ENCODE results near the gene RNPEPL1.

The RNPEPL1 gene

DNA sequence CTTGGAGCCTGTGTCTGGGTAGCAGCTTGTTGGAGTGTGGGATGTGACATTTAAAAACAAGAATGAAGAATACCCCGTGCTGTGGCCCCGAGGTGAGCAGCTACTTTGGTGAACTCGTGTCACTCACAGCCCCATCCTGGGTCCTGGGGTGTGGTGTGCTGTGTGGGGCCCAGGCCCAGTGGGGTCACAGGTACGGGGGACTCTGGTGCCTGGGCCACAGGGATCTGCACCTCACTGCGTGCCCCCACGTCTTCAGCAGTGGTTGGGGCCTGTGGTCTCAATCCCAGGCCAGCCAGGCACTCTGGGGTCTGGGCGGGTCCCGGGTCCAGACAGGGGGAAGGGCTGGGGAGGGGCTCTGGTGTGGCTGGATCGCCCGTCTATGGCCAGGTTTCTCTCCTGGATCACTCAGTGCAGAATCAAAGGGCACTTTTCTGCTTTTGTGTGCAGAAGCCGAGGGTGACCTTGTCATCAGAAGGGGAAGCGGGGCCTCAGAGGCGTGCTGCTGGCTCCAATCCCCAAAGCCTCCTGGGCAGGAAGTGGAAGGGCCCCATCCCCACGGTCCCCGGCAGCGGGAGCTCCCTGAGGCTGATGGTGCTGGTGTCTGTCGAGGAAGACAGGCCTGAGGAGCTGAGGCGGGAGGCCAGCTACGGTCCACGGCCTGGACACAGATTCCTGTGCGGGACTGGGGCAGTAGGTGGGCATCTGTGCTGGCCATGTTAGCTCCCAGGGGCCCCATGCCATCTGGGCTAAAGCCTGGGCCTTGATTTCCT, 58.4 kb downstream of the RNPEPL1 start:
- peak; percentile 13 to 26 for DNase-seq (ENCODE audit: low read depth in 2 of 2)

DNA sequence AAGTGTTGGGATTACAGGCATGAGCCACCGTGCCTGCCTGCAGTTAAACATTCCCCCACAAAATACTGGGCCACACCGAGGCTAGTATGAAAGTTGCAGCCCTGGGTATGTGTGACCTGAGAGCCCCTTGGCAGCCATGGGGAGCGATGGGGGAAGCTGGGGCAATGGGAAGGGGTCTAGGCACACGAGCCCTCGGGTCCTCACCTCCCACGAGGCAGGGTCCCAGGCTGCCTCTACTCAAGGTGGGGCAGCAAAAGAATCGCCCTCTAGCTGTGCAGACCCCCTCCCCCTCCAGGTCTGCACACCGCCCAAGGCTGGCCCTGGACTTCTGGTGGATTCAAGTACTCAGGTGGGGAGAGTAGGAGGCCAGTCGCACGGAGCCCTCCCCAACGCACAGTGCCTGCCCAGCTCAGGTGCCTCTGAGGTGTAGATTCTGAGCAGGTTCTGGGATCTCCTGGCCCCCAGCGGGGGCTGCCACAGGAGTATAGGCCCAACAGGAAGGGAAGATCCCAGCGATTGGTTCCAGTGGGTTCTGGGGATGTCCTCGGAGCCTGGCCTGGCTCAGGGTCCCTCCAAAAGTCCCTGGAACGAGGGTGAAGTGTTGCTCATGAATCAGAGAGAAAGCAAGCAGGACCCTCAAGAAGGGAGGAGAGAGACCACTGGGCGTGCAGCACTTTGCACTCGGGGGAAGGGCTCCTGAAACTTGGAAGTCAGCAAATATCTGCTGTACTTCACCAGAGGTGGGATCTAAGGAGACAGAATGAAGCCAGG, 59.6 kb downstream of the RNPEPL1 start:
- no peak for DNase-seq (ENCODE audit: low read depth in 2 of 2)

DNA sequence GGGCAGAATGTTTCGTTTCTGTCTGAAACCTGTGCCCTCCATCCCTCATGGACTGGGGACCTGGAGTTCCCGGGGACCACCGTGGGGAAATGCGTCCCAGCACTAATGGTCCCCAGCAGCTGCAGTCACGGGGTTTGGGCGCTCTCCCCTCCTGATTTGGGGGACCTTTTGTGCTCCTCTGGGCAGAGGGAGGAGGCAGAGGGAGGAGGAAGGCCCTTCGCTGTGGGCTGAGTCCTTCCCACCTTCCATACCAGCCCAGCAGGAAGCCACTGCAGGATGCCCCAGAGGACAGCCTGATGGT, 60.2 kb downstream of the RNPEPL1 start:
- DNase-seq (ENCODE audit: low read depth in 2 of 2): no peak

DNA sequence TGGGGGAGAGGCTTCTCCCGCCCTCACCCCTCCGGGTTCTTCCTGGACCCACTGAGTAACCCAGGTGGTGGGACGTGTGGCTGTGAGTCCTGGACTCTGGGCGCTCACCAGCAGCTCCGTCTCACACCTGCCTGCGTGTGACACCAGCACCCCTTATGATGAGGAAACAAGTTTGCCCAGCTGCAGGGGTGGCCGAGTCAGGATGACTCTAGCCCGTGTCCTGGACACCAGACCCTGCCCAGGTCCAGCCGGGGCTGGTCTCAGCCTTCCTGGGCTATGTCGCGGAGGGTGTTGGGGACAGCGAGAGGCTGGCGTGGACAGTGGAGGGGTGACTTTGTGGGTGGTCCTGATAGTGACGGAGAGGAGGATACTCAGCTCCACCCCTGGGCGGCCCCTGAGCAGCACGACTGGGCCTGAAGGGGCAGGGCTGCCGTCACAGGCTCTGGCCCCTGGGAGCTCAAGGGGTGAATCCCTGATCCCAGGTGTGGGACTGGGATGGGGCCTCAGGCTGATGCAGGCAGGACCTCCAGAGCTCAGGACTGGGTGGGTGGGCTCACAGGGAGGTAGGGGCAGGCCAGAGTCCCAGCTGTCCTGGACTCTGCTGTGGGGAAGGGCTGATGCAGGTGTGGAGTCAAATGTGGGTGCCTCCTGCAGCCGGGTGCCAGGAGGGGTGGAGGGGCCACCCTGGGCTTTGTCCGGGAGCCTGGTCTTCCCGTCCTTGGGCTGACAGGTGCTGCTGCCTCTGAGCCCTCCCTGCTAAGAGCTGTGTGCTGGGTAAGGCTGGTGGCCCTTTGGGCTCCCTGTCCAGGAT, 60.7 kb downstream of the RNPEPL1 start:
- no peak for DNase-seq (ENCODE audit: low read depth in 2 of 2)

GRCh38 chr2:240629619-240629967, 61.3 kb downstream of the RNPEPL1 start:
- no peak for DNase-seq (ENCODE audit: low read depth in 2 of 2)

DNA sequence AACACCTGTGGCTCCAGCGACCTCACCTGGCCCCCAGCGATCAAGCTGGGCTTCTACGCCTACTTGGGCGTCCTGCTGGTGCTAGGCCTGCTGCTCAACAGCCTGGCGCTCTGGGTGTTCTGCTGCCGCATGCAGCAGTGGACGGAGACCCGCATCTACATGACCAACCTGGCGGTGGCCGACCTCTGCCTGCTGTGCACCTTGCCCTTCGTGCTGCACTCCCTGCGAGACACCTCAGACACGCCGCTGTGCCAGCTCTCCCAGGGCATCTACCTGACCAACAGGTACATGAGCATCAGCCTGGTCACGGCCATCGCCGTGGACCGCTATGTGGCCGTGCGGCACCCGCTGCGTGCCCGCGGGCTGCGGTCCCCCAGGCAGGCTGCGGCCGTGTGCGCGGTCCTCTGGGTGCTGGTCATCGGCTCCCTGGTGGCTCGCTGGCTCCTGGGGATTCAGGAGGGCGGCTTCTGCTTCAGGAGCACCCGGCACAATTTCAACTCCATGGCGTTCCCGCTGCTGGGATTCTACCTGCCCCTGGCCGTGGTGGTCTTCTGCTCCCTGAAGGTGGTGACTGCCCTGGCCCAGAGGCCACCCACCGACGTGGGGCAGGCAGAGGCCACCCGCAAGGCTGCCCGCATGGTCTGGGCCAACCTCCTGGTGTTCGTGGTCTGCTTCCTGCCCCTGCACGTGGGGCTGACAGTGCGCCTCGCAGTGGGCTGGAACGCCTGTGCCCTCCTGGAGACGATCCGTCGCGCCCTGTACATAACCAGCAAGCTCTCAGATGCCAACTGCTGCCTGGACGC, 61.9 kb downstream of the RNPEPL1 start:
- no peak for DNase-seq (ENCODE audit: low read depth in 2 of 2)
